GM23338 (cell line): ENCODE data around the gene RWDD1. TPM values are rescaled to one million over a fixed set of nuclear protein-coding genes. Genes with fewer than 3 reads are reported as not detected.
A peak's percentile ranks its signal among the peaks of the same experiment; 100 is the strongest.

Source experiments
- ZNF462 ChIP-seq: fragments of 250-450 bp; sonication (Bioruptor Pico); IDR thresholded peaks from 2 replicates; pipeline ENCODE4 v1.5.0; 2020; ENCODE audit warnings: mild to moderate bottlenecking, moderate library complexity
- polyA plus RNA-seq: library from polyadenylated mRNA; unstranded; fragments of >200 nt; fragmentation: Nextera tagmentation; extraction: Ambion mirVana; gene quantifications from 2 replicates; pipeline ENCODE4 v1.2.1, GENCODE V29; 2016
- total RNA-seq: library from RNA; depleted of rRNA; stranded (reverse); fragments of >200 nt; shearing (Covaris generic); gene quantifications from 2 replicates; pipeline ENCODE4 v1.2.3, GENCODE V29; 2014; rRNA removed

Gene RWDD1
- total and polyA plus RNA-seq, 2 experiments from 2014 or later, result 20.2 to 171 TPM

- peak; percentile 52; the same call in 1 of the 2 replicates for TF ChIP-seq ZNF462
These were observed 62.4 kb downstream of the RWDD1 start (continued) for GRCh38 chr6:116633685-116634084.

Other genes starting within 250 kb of the RWDD1 start
- 41.5 and 45.2 TPM in 2 replicates for gene DSE, start 200.6 kb upstream of the RWDD1 start, total RNA-seq
- 16.8 and 18.8 TPM in 2 replicates for gene DSE, start 200.6 kb upstream of the RWDD1 start, polyA plus RNA-seq
- 0.27 and 1.6 TPM in 2 replicates for gene CALHM6, start 110.1 kb upstream of the RWDD1 start, total RNA-seq
- 1.2 and 2.6 TPM in 2 replicates for gene CALHM6, start 110.1 kb upstream of the RWDD1 start, polyA plus RNA-seq
- gene CALHM5, start 59.9 kb upstream of the RWDD1 start, total RNA-seq, result 0.10 and 0.16 TPM in 2 replicates
- 0.02 and 0.03 TPM in 2 replicates for gene CALHM5, start 59.9 kb upstream of the RWDD1 start, polyA plus RNA-seq
- gene TRAPPC3L, start 25.8 kb upstream of the RWDD1 start, total RNA-seq, result not detected in 2 replicates
- gene TRAPPC3L, start 25.8 kb upstream of the RWDD1 start, polyA plus RNA-seq, result not detected in 2 replicates
- not detected in 2 replicates for gene CALHM4, start 17.8 kb upstream of the RWDD1 start, total RNA-seq
- not detected in 2 replicates for gene CALHM4, start 17.8 kb upstream of the RWDD1 start, polyA plus RNA-seq
- gene RSPH4A, start 45.0 kb downstream of the RWDD1 start, total RNA-seq, result 0.08 and 0.52 TPM in 2 replicates
- 0.54 and 1.0 TPM in 2 replicates for gene RSPH4A, start 45.0 kb downstream of the RWDD1 start, polyA plus RNA-seq
- 19.1 and 23.2 TPM in 2 replicates for gene ZUP1, start 97.3 kb downstream of the RWDD1 start, total RNA-seq
- 20.4 and 21.4 TPM in 2 replicates for gene ZUP1, start 97.3 kb downstream of the RWDD1 start, polyA plus RNA-seq
- gene KPNA5, start 109.7 kb downstream of the RWDD1 start, total RNA-seq, result 9.4 and 16.3 TPM in 2 replicates
- gene KPNA5, start 109.7 kb downstream of the RWDD1 start, polyA plus RNA-seq, result 6.9 and 8.5 TPM in 2 replicates
- gene FAM162B, start 194.2 kb downstream of the RWDD1 start, total RNA-seq, result 5.9 and 6.3 TPM in 2 replicates
- 6.3 and 9.3 TPM in 2 replicates for gene FAM162B, start 194.2 kb downstream of the RWDD1 start, polyA plus RNA-seq